GM21528 (cell line): ENCODE data around the gene SLC41A3.
A peak's percentile ranks its signal among the peaks of the same experiment; 100 is the strongest.
"Not testable (repeated sequence)": the region's sequence is repeated elsewhere in the genome, so short reads cannot be mapped to it uniquely, and the experiment has no call there.

ENCODE experiments used
- ATAC-seq: cut with Tn5 transposase; IDR thresholded peaks from one replicate; pipeline ENCODE4 v1.9.1; 2021; ENCODE audit warnings: mild to moderate bottlenecking, moderate library complexity; ENCODE audit not compliant: unreplicated experiment, low FRiP score

SLC41A3 gene

GRCh38 chr3:126084768-126085180 lies 850 bp upstream of the SLC41A3 start:
- no peak for ATAC-seq

- peak; percentile 53 for ATAC-seq
These were observed 412 bp downstream of the SLC41A3 start for GRCh38 chr3:126083511-126083912.

- no peak for ATAC-seq
These were observed 832 bp downstream of the SLC41A3 start for GRCh38 chr3:126083138-126083445.

- no peak for ATAC-seq
These were observed 1.4 kb downstream of the SLC41A3 start for GRCh38 chr3:126082362-126083137.

GRCh38 chr3:126081618-126082361 lies 2.1 kb downstream of the SLC41A3 start:
- ATAC-seq = no peak

GRCh38 chr3:126080970-126081369 lies 3.0 kb downstream of the SLC41A3 start:
- ATAC-seq = no peak

- ATAC-seq = no peak
These were observed 5.1 kb downstream of the SLC41A3 start for GRCh38 chr3:126078866-126079265.

- ATAC-seq = no peak
These were observed 6.2 kb downstream of the SLC41A3 start for GRCh38 chr3:126077754-126078153.

GRCh38 chr3:126076140-126076539 lies 7.8 kb downstream of the SLC41A3 start:
- ATAC-seq = no peak

GRCh38 chr3:126070146-126070545 lies 13.8 kb downstream of the SLC41A3 start:
- no peak for ATAC-seq

GRCh38 chr3:126067959-126068358 lies 16.0 kb downstream of the SLC41A3 start:
- ATAC-seq = no peak

- not testable (repeated sequence) for ATAC-seq
These were observed 17.2 kb downstream of the SLC41A3 start for GRCh38 chr3:126066676-126067075.

GRCh38 chr3:126065876-126066275 lies 18.0 kb downstream of the SLC41A3 start:
- ATAC-seq = no peak

GRCh38 chr3:126064627-126065258 lies 19.2 kb downstream of the SLC41A3 start:
- no peak for ATAC-seq

- no peak for ATAC-seq
These were observed 20.5 kb downstream of the SLC41A3 start for GRCh38 chr3:126063358-126063965.

- no peak for ATAC-seq
These were observed 22.5 kb downstream of the SLC41A3 start for GRCh38 chr3:126061301-126062032.

- ATAC-seq = no peak
These were observed 23.2 kb downstream of the SLC41A3 start for GRCh38 chr3:126060613-126061145.

- no peak for ATAC-seq
These were observed 25.3 kb downstream of the SLC41A3 start for GRCh38 chr3:126058666-126059065.

GRCh38 chr3:126057936-126058335 lies 26.0 kb downstream of the SLC41A3 start:
- ATAC-seq = no peak

GRCh38 chr3:126057501-126057819 lies 26.5 kb downstream of the SLC41A3 start:
- ATAC-seq = no peak
